Panc1 (cell line): ENCODE measurements around the gene DENND6B. TPM values are rescaled to one million over a fixed set of nuclear protein-coding genes. Genes with fewer than 3 reads are reported as not detected.
A peak's percentile ranks its signal among the peaks of the same experiment; 100 is the strongest.

Experiments used
- ATAC-seq: fragments of 200-7000 bp; cut with Tn5 transposase; 2 replicates; pipeline ENCODE4 v1.9.1; 2020; ENCODE audit warnings: mild to moderate bottlenecking, moderate library complexity
- BruUV-seq: library from RNA; stranded (reverse); fragments of 400-500 nt; replicated peaks from 2 replicates; lab custom pipeline; 2021; lab: Mats Ljungman, UMichigan
- CTCF ChIA-PET: fragments of 300-600 bp; sonication (Branson Sonifier 250); formaldehyde crosslinking; loops from one replicate; lab custom pipeline; 2022; ENCODE audit warnings: antibody characterized with exemption; lab: Charles Lee
- POLR2A ChIA-PET: fragments of 300-600 bp; sonication (Branson Sonifier 250); formaldehyde crosslinking; loops from one replicate; lab custom pipeline; 2022; ENCODE audit warnings: antibody characterized with exemption; lab: Charles Lee
- DNase-seq: peaks from one replicate; pipeline ENCODE4 v3.0.0-alpha.2; 2010; ENCODE audit warnings: low read depth, low spot score
- H3K27ac ChIP-seq: 2 replicates; pipeline ENCODE4 v1.5.1; 2011; ENCODE audit warnings: mild to moderate bottlenecking, low read length, inconsistent platforms
- H3K27me3 ChIP-seq: fragments of 200-500 bp; sonication (Bioruptor generic); 2 replicates; pipeline ENCODE4 v1.6.0; 2014; ENCODE audit warnings: low read length, inconsistent platforms; ENCODE audit not compliant: control insufficient read depth, insufficient read depth
- H3K36me3 ChIP-seq: fragments of 200-500 bp; sonication (Bioruptor generic); 2 replicates; pipeline ENCODE4 v1.5.1; 2014; ENCODE audit warnings: inconsistent platforms, mild to moderate bottlenecking, low read length, moderate library complexity; ENCODE audit not compliant: control insufficient read depth, insufficient read depth
- H3K4me1 ChIP-seq: 2 replicates; pipeline ENCODE4 v1.5.1; 2011; ENCODE audit warnings: inconsistent platforms, mild to moderate bottlenecking, low read length, moderate library complexity; ENCODE audit not compliant: control insufficient read depth, insufficient read depth
- H3K4me3 ChIP-seq, 2 experiments: 2 replicates each; pipeline ENCODE4 v1.5.1; 2011 to 2012; ENCODE audit warnings: low read depth in 2 of 2, low read length in 2 of 2, mild to moderate bottlenecking in 2 of 2, inconsistent platforms in 1 of 2, moderate library complexity in 1 of 2
- H3K9me3 ChIP-seq: fragments of 200-500 bp; sonication (Bioruptor generic); 2 replicates; pipeline ENCODE4 v1.5.1; 2014; ENCODE audit warnings: low read depth, mild to moderate bottlenecking, inconsistent platforms, low read length, moderate library complexity; ENCODE audit not compliant: control insufficient read depth, insufficient read depth
- POLR2AphosphoS5 ChIP-seq: IDR thresholded peaks from 2 replicates; pipeline ENCODE4 v1.6.1; 2012; ENCODE audit warnings: mild to moderate bottlenecking, low read depth, low read length, moderate library complexity
- REST ChIP-seq, 2 experiments: IDR thresholded peaks; 2 replicates each; pipeline ENCODE4 v1.6.1; 2011 to 2012; ENCODE audit warnings: low read depth in 2 of 2, control low read depth in 1 of 2, low read length in 1 of 2, mild to moderate bottlenecking in 1 of 2, moderate library complexity in 1 of 2; ENCODE audit not compliant: insufficient read depth in 1 of 2
- SIN3A ChIP-seq: IDR thresholded peaks from 2 replicates; pipeline ENCODE4 v1.6.1; 2012; ENCODE audit warnings: low read depth, mild to moderate bottlenecking, low read length, moderate library complexity, borderline replicate concordance; ENCODE audit not compliant: insufficient read depth
- TCF7L2 ChIP-seq: IDR thresholded peaks from 2 replicates; pipeline ENCODE4 v1.6.1; 2011; ENCODE audit warnings: mild to moderate bottlenecking, low read depth, low read length, inconsistent platforms
- in situ Hi-C: cut with HindIII; loops from 2 replicates; pipeline ENCODE4 v1.10.0; 2016; ENCODE audit warnings: low sequenced_read_pairs, low pct_unique_long_range_greater_than_20kb
- intact Hi-C: fragments of 100-400 bp; cut with micrococcal nuclease; formaldehyde crosslinking; loops from one replicate; pipeline ENCODE4 v1.10.0; 2022; ENCODE audit not compliant: unreplicated experiment
- total RNA-seq: library from RNA; stranded (reverse); gene quantifications from one replicate; pipeline ENCODE4 v1.2.1, GENCODE V29; 2021; ENCODE audit not compliant: unreplicated experiment
- TF ChIP-seq, protein P1 (sequence below): fragments of 450-650 bp; IDR thresholded peaks from 2 replicates; pipeline ENCODE4 v1.5.1; 2017; ENCODE audit warnings: mild to moderate bottlenecking

Gene DENND6B
- total RNA-seq, 1 experiment from 2014 or later: 5.8 TPM

DNA sequence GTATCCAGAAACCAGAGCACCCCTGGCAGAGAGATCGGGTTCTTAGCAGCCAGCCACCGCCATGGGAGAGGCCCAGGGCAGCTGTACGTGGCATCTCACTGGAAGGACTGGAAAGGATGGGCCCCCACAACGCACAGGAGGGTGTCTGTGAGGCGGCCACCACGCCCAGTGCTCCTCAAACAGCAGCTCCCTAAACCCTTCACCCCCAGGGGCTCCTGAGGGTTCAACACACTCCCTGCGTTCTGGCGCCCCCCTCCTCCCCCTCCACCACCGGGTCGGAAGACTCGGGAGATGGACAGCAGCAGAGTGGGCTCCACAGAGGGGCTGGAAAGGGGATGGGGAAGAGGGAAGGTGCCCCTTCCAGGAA lies 66.4 kb downstream of the DENND6B start:
- Histone ChIP-seq H3K4me1 (peaks cover 33% of the 10 kb centered on the region), H3K9me3 (no peaks in the 10 kb centered on the region), H3K4me3 (peak overlapping the region; percentile 60 to 70), H3K27ac (peak overlapping the region; percentile 86), H3K36me3 (no peaks in the 10 kb centered on the region; the same call in 1 of the 2 replicates), H3K27me3 (no peaks in the 10 kb centered on the region)
- CTCF ChIA-PET: interaction anchor here (0.6 kb wide), 1 partner anchor 13 kb away, joined by 5 read pairs; no protein-coding TSS in a partner anchor
- TF ChIP-seq POLR2AphosphoS5 (no peak), SIN3A (no peak), REST (IDR thresholded peaks at IDR 0.05; ENCODE audit: insufficient read depth in 1 of 2, low read depth in 2 of 2, low read length in 1 of 2) (no peak), TCF7L2 (no peak)
- TF ChIP-seq, protein P1, sequence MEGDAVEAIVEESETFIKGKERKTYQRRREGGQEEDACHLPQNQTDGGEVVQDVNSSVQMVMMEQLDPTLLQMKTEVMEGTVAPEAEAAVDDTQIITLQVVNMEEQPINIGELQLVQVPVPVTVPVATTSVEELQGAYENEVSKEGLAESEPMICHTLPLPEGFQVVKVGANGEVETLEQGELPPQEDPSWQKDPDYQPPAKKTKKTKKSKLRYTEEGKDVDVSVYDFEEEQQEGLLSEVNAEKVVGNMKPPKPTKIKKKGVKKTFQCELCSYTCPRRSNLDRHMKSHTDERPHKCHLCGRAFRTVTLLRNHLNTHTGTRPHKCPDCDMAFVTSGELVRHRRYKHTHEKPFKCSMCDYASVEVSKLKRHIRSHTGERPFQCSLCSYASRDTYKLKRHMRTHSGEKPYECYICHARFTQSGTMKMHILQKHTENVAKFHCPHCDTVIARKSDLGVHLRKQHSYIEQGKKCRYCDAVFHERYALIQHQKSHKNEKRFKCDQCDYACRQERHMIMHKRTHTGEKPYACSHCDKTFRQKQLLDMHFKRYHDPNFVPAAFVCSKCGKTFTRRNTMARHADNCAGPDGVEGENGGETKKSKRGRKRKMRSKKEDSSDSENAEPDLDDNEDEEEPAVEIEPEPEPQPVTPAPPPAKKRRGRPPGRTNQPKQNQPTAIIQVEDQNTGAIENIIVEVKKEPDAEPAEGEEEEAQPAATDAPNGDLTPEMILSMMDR: no peak
- DNase-seq (no peak), ATAC-seq (no peak)
- intact Hi-C loops (no loop called here), in situ Hi-C loops (no loop called here)
- POLR2A ChIA-PET: no interaction called here
- no TSS peak for BruUV-seq

GRCh38 chr22:50259302-50259701 lies 67.5 kb downstream of the DENND6B start:
- TF ChIP-seq SIN3A (no peak), TCF7L2 (no peak), POLR2AphosphoS5 (no peak), REST (IDR thresholded peaks at IDR 0.05; ENCODE audit: insufficient read depth in 1 of 2, low read depth in 2 of 2, low read length in 1 of 2) (no peak)
- TF ChIP-seq, protein P1: no peak
- no peaks in the 10 kb centered on the region; the same call in 1 of the 2 replicates for H3K36me3 ChIP-seq
- peaks cover 33% of the 10 kb centered on the region for H3K4me1 ChIP-seq
- H3K27me3 ChIP-seq: no peaks in the 10 kb centered on the region
- CTCF ChIA-PET: no interaction called here
- ATAC-seq (no peak), DNase-seq (no peak)
- intact Hi-C loops (no loop called here), in situ Hi-C loops (no loop called here)
- POLR2A ChIA-PET: no interaction called here
- no peak overlapping the region; a peak in 1 of 4 replicates for H3K4me3 ChIP-seq
- no TSS peak for BruUV-seq
- H3K27ac ChIP-seq: peak overlapping the region; percentile 18; the same call in 1 of the 2 replicates
- no peaks in the 10 kb centered on the region for H3K9me3 ChIP-seq

Other genes starting within 250 kb of the DENND6B start
- not detected for gene MLC1, start 241.6 kb downstream of the DENND6B start, total RNA-seq
- 0.10 TPM for gene MOV10L1, start 237.0 kb downstream of the DENND6B start, total RNA-seq
- 0.77 TPM for gene PANX2, start 156.3 kb downstream of the DENND6B start, total RNA-seq
- gene TRABD, start 141.1 kb downstream of the DENND6B start, total RNA-seq: 55.7 TPM
- gene SELENOO, start 126.0 kb downstream of the DENND6B start, total RNA-seq: 34.3 TPM
- 31.3 TPM for gene TUBGCP6, start 82.0 kb downstream of the DENND6B start, total RNA-seq
- gene HDAC10, start 75.7 kb downstream of the DENND6B start, total RNA-seq: 71.3 TPM
- 74.6 TPM for gene MAPK12, start 65.3 kb downstream of the DENND6B start, total RNA-seq
- 77.7 TPM for gene MAPK11, start 56.6 kb downstream of the DENND6B start, total RNA-seq
- gene PLXNB2, start 19.4 kb downstream of the DENND6B start, total RNA-seq: 227 TPM
- gene PPP6R2, start 16.3 kb upstream of the DENND6B start, total RNA-seq: 52.8 TPM
- 59.2 TPM for gene SBF1, start 148.0 kb upstream of the DENND6B start, total RNA-seq
- gene ADM2, start 154.5 kb upstream of the DENND6B start, total RNA-seq: 3.9 TPM
- 0.23 TPM for gene MIOX, start 159.8 kb upstream of the DENND6B start, total RNA-seq
- 54.2 TPM for gene LMF2, start 180.7 kb upstream of the DENND6B start, total RNA-seq
- 55.6 TPM for gene NCAPH2, start 181.2 kb upstream of the DENND6B start, total RNA-seq
- 14.2 TPM for gene SCO2, start 198.6 kb upstream of the DENND6B start, total RNA-seq
- 56.0 TPM for gene TYMP, start 203.0 kb upstream of the DENND6B start, total RNA-seq
- gene KLHDC7B, start 218.9 kb upstream of the DENND6B start, total RNA-seq: 1.8 TPM
- not detected for gene SYCE3, start 235.9 kb upstream of the DENND6B start, total RNA-seq